Central memory CD4-positive, alpha-beta T cell (primary cell): ENCODE results near the gene NRTN.
"Not testable (repeated sequence)": the region's sequence is repeated elsewhere in the genome, so short reads cannot be mapped to it uniquely, and the experiment has no call there.

Experiments
- DNase-seq: peaks from one replicate; pipeline ENCODE4 v3.0.0; 2022

The NRTN gene

GRCh38 chr19:5867201-5868136 lies 62.6 kb downstream of the NRTN start:
- no peak for DNase-seq

- DNase-seq: no peak
Observed at GRCh38 chr19:5870986-5871394, 66.1 kb downstream of the NRTN start.

- DNase-seq: no peak
Observed at GRCh38 chr19:5873617-5874199, 68.8 kb downstream of the NRTN start.

GRCh38 chr19:5874496-5874895 lies 69.6 kb downstream of the NRTN start:
- not testable (repeated sequence) for DNase-seq

GRCh38 chr19:5877427-5877826 lies 72.6 kb downstream of the NRTN start:
- DNase-seq: no peak

GRCh38 chr19:5877882-5878281 lies 73.0 kb downstream of the NRTN start:
- DNase-seq: no peak
